HTERT RPE-1 (cell line): ENCODE results near the gene MAD1L1.

Experiments
- in situ Hi-C: fragments of 300-500 bp; cut with MboI; formaldehyde crosslinking; loops from 4 replicates; pipeline ENCODE4 v1.14.3; 2020; ENCODE audit warnings: low sequenced_read_pairs

MAD1L1 gene

DNA sequence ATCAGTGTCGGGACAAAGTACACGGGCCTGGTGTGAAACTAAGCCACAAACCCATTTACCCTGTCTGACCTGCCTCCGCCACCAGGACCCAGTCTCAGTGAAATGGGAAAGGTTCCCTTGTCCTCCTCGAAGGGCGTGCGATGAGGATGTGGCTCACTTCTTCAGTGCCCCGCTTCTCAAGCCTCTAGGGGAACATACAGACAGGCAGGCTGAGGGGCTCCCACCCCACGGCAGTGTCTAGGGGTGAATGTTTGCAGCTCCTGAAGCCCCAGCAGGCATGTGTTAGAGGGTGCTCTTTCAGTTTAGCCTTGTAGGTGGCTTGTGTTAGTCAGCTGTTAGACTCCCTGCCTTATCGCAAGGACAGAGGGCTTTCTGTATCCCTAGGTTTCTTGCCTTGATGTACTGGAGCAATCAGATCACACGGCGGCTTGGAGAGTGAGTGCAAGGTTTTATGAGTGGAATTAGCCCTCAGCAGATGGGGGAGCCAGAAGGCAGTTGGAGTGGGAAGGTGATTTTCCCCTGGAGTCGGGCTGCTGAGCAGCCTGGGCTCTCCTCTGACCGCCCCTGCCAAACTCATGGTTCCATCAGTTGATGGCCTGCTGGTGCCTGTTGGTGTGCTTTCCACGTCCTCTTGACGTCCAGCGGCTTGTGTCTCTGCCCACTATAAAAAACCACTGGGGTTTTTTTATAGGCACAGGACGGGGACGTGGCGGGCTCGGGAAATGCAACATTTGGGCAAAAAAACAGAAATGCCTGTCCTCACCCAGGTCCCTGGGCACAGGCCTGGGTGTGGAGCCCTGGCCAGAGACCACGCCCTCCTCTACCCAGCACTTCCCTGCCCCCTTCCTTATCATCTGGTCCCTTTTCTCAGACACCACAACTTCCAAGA, 10.0 kb upstream of the MAD1L1 start:
- in situ Hi-C loops = no loop called here

GRCh38 chr7:2241580-2242540, 9.1 kb upstream of the MAD1L1 start, which contains the start of the genes MRM2 and NUDT1:
TSS of gene MRM2 (minus strand) at chr7:2242205. CDS start at chr7:2242169, 36 bp downstream.
TSS of gene NUDT1 (plus strand) at chr7:2242226. CDS start at chr7:2244575, 2,349 bp downstream.
- in situ Hi-C loops = no loop called here

- in situ Hi-C loops = no loop called here
These were observed 6.5 kb upstream of the MAD1L1 start for GRCh38 chr7:2239242-2239641.

- in situ Hi-C loops = no loop called here
These were observed 4.4 kb upstream of the MAD1L1 start for GRCh38 chr7:2237109-2237602.

DNA sequence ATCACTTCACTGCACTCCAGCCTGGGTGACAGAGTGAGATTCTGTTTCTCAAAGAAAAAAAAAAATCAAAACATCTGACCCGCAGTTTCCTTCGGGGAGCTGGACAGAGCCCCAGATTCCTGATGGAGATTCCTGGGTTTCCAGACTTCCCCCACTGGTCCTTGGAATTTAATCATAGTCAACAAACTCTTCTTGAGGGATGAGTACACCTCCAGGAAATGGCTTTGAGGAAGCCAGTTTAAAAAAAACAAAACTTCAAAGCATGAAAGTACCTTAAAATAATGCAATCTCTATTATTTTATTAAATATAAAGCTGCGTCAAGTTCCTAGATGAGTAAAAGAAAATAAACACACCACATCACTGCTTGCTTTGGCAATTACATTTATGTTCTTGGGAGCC, 1.2 kb upstream of the MAD1L1 start:
- in situ Hi-C loops = no loop called here

GRCh38 chr7:2231992-2232765, 566 bp downstream of the MAD1L1 start:
- in situ Hi-C loops = no loop called here

DNA sequence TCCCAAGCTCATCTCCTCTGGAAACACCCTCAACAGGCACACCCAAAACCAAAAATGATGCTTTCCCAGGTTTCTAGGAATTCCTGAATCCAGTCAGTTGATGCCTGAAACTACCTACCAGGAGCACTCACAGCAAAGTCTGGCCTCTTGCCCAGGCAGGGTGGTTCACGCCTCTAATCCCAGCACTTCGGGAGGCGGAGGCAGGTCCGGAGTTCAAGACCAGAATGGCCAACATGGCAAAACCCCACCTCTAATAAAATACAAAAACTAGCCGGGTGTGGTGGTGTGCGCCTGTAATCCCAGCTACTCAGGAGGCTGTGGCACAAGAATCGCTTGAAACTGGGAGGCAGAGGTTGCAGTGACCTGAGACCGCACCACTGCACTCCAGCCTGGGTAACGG, 1.9 kb downstream of the MAD1L1 start:
- in situ Hi-C loops = no loop called here

DNA sequence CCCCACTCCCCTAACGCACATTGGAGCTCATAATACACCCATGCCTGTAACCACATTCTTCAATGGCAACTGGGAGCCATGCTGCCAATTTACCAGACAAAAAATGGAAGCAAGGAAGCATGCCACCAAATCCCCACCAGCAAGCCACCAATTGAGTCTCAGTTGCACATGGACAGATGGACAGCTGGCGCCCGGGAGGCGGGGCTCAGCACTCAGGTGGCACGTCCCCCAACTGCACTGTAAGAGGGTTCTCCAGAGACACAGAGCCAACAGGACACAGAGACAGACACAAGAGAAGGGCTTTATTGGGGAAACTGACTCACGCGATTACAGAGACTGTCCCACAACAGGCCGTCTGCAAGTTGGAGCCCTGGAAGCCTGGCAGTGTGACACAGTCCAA, 2.5 kb downstream of the MAD1L1 start:
- in situ Hi-C loops = no loop called here

- in situ Hi-C loops = no loop called here
These were observed 3.3 kb downstream of the MAD1L1 start for GRCh38 chr7:2229467-2229866.

GRCh38 chr7:2228921-2229320, 3.8 kb downstream of the MAD1L1 start:
- in situ Hi-C loops = no loop called here

- in situ Hi-C loops = no loop called here
These were observed 5.0 kb downstream of the MAD1L1 start for GRCh38 chr7:2227699-2228098.

GRCh38 chr7:2225830-2226229, 6.9 kb downstream of the MAD1L1 start:
- in situ Hi-C loops = no loop called here

DNA sequence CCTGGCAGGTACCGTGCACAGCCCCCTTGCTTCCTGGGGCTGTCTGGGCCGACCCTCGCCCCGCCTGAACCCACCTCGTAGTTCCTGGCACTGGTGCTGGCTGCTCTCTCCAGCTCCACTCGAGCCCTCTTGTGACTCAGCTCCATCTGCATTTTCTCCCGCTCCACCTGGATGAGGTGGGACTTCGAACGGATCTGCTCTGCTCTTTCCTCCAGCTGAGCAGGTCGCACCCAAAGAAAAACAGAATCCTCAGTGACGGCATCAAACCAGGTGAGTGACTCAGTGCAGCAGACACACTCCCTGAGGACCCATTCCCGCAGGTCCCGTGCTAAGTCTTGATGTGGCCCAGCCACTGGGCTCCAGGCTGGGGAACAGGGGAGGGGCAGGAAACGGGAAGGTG, 7.4 kb downstream of the MAD1L1 start:
- in situ Hi-C loops = no loop called here

DNA sequence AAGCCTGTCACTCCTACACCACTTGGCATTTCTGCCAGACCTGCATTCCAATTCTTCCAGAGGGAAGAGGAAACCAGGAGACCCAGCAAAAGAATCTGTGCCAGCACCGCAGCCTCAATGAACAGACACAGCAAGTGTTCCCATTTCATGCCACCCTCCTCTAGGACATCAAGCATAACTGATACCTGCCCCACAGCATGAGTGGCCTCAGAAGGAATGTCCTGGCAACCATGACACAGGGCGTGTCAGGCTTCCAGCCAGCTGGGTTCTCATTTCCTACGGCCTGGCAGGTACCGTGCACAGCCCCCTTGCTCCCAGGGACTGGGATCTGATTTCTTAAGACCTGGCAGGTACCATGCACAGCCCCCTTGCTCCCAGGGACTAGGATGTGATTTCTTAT, 7.8 kb downstream of the MAD1L1 start:
- in situ Hi-C loops = no loop called here

DNA sequence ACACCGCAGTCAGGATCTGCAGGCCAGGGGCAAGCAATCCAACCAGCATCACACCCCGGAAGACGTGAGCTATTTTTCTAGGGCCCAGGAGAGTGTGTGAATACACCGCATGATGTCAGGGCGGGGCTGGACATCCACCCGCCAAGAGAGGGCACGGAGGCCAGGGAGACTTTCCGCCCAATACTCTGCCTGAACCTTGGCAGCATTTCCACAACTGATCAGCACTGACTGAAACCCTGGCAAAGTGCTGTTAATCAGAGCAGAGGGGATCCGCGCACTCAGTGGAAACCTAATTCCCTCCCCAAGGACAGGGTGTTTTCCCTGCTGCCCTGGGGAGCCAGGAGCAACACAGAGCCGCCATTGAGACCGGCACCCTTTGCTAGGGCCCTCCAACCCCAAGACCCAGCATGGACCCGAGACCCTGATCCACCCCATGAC, 8.2 kb downstream of the MAD1L1 start:
- in situ Hi-C loops = no loop called here

DNA sequence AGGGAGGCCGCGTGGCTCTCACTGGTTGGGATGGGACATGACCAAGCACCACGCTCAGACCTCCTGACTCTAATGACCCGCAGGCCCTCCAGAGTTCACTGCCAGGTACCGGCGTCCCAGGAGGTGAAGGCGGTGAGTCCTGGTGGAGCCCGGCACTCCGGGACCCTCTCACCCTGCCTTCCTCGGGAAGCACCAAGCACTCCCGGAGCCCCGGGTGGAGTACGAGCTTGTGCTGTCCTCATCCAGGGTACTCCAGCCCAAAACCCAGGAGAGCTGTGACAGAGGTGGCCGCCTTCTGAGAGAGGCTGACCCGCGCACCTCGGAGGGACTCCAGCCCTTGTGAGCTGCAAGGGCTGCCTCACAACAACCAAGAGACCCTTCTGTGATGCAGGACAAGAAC, 9.4 kb downstream of the MAD1L1 start:
- in situ Hi-C loops = no loop called here

DNA sequence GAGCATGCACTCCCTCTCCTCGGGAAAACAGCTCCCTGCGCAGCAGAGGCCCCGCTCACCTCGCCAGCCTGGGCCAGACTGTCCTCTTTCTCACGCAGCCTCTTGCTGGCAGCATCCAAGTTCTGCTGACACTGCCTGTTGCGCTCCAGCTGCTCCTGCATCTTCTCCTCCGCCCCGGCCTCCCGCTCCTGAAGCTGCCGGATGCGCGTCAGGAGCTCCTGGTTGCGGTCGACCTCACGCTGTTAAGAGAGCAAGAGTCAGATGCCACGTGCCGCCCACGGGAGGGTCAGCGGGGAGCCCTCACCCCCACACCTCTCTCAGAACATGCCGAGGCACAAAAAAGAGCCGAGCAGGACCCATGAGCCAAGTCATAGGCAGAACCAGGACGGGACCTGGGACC, 10.2 kb downstream of the MAD1L1 start:
- in situ Hi-C loops = no loop called here

DNA sequence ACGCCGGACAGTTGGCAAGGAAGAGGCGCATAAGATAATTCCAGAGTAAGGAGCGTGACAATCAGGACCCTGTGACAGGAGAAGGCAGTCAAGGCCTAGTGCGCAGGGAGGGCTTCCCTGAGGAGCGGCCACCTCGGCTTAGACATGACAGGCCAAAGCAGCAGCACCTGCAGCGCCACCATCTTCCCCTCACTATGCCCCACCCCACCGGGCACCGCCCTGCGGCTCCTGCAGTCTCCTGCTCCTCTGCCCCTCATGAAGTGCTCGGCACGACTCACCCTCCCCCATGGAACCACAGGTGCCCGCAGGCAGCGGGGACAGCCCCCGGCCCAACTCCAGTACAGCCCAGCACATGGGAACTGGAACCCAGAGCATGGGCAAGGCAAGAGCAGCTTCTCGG, 11.8 kb downstream of the MAD1L1 start:
- in situ Hi-C loops = no loop called here

GRCh38 chr7:2220506-2220905, 12.2 kb downstream of the MAD1L1 start:
- in situ Hi-C loops = no loop called here

DNA sequence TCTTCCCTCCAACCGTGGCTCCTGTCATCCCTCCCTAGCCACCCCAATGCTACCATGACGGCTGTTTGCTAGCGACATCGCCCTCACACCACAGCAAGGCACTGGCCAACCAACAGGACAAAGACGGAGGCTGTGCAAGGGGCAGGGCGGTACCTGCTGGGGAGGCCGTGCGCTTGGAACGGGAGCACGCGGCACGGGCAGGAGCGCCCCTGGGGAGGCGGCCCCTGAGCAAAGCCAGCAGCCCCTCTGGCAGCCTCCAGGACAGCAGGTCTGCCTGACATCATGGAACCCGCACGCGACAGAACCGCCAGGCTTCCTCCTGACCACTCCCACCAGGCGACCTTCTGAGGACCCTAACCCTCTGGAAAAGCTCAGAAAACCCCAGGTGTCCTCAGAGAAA, 12.7 kb downstream of the MAD1L1 start:
- in situ Hi-C loops = no loop called here

DNA sequence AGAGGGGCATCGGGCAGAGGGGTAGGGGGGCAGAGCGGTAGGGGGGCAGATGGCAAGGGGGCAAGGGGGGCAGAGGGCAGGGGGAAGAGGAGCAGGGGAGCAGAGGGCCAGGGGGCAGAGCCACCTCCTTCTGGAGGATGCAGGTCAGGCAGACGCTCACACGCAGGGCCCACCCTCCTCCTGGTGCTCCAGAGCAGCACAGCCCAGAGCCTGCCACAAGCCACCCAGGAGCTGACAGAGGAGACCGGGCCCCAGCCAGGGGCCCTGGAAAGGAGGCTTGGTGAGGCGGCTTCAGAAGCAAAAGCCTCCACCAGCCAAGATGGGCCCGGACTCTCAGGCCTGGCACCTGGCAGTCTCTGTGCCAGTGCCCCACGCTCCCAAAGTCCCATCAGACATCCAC, 13.1 kb downstream of the MAD1L1 start:
- in situ Hi-C loops = no loop called here
